ENCODE results near the gene HSPA4.

The HSPA4 gene

DNA sequence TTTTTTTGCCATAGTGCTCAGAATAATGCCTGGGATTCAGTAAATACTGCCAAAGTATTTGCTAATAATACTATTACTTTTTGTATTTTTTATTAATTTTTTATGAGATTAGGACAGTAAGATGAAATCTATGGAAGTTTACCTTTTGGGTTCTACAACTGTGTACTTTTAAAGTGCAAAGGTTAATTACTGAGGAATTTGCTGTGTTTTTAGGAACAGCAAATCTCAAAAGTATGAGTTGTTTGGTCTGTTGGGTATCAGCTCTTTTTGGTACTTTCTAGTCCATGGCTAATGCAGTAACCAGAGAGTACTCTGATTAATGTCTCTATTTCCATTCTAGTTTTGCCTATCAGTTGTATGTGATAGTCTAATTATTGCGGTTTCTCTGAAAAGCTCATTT, 5.1 kb downstream of the HSPA4 start:
- Histone ChIP-seq H3K36me3 (replicated peaks; ENCODE audit: low read depth, low read length) (no peaks in the 10 kb centered on the region), H3K4me2 (ENCODE audit: low read length) (no peak overlapping the region), H4K20me1 (ENCODE audit: insufficient read depth, low read length) (peaks cover 38% of the 10 kb centered on the region), H3K9ac (ENCODE audit: low read length) (no peak overlapping the region), H3K27me3 (ENCODE audit: low read depth, low read length) (no peaks in the 10 kb centered on the region), H3K27ac (ENCODE audit: low read length) (no peak overlapping the region), H3K4me1 (ENCODE audit: low read length) (peaks cover 9% of the 10 kb centered on the region; the same call in 1 of the 2 replicates), H3K4me3 (ENCODE audit: low read length) (no peak overlapping the region), H3K9me3 (ENCODE audit: insufficient read depth, low read length) (no peaks in the 10 kb centered on the region), H3K79me2 (ENCODE audit: low read length) (peaks cover 99% of the 10 kb centered on the region), H2AFZ (ENCODE audit: low read depth, low read length) (no peak overlapping the region)
- TF ChIP-seq, protein P1, sequence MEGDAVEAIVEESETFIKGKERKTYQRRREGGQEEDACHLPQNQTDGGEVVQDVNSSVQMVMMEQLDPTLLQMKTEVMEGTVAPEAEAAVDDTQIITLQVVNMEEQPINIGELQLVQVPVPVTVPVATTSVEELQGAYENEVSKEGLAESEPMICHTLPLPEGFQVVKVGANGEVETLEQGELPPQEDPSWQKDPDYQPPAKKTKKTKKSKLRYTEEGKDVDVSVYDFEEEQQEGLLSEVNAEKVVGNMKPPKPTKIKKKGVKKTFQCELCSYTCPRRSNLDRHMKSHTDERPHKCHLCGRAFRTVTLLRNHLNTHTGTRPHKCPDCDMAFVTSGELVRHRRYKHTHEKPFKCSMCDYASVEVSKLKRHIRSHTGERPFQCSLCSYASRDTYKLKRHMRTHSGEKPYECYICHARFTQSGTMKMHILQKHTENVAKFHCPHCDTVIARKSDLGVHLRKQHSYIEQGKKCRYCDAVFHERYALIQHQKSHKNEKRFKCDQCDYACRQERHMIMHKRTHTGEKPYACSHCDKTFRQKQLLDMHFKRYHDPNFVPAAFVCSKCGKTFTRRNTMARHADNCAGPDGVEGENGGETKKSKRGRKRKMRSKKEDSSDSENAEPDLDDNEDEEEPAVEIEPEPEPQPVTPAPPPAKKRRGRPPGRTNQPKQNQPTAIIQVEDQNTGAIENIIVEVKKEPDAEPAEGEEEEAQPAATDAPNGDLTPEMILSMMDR (IDR thresholded peaks at IDR 0.05; ENCODE audit: low read depth, low read length): no peak
- TF ChIP-seq EZH2phosphoT487 (IDR thresholded peaks at IDR 0.05; ENCODE audit: low read depth): no peak

- H3K4me2 ChIP-seq (ENCODE audit: low read length): no peak overlapping the region
Observed at GRCh38 chr5:133059621-133060020, 7.8 kb downstream of the HSPA4 start.

GRCh38 chr5:133062276-133062675, 10.5 kb downstream of the HSPA4 start:
- Histone ChIP-seq H3K4me3 (ENCODE audit: low read length) (no peak overlapping the region), H3K4me1 (ENCODE audit: low read length) (no peaks in the 10 kb centered on the region), H4K20me1 (ENCODE audit: insufficient read depth, low read length) (peaks cover 28% of the 10 kb centered on the region), H3K79me2 (ENCODE audit: low read length) (peaks cover 95% of the 10 kb centered on the region), H3K9ac (ENCODE audit: low read length) (no peak overlapping the region), H3K4me2 (ENCODE audit: low read length) (no peak overlapping the region), H3K9me3 (ENCODE audit: insufficient read depth, low read length) (no peaks in the 10 kb centered on the region), H3K27ac (ENCODE audit: low read length) (no peak overlapping the region), H3K36me3 (replicated peaks; ENCODE audit: low read depth, low read length) (peaks cover 4% of the 10 kb centered on the region), H3K27me3 (ENCODE audit: low read depth, low read length) (no peaks in the 10 kb centered on the region), H2AFZ (ENCODE audit: low read depth, low read length) (no peak overlapping the region)
- no peak for TF ChIP-seq EZH2phosphoT487 (IDR thresholded peaks at IDR 0.05; ENCODE audit: low read depth)
- TF ChIP-seq, protein P1 (IDR thresholded peaks at IDR 0.05; ENCODE audit: low read depth, low read length): no peak

More at GRCh38 chr5:133059621-133060020, 7.8 kb downstream of the HSPA4 start:
- Histone ChIP-seq H3K36me3 (replicated peaks; ENCODE audit: low read depth, low read length) (no peaks in the 10 kb centered on the region), H3K4me1 (ENCODE audit: low read length) (0 out of 2 replicates have a peak, but pooled peaks cover 2% of the 10 kb centered on the region), H3K4me3 (ENCODE audit: low read length) (no peak overlapping the region), H3K79me2 (ENCODE audit: low read length) (peaks cover 99% of the 10 kb centered on the region), H3K9me3 (ENCODE audit: insufficient read depth, low read length) (no peaks in the 10 kb centered on the region), H3K27me3 (ENCODE audit: low read depth, low read length) (no peaks in the 10 kb centered on the region), H3K9ac (ENCODE audit: low read length) (no peak overlapping the region), H2AFZ (ENCODE audit: low read depth, low read length) (no peak overlapping the region), H4K20me1 (ENCODE audit: insufficient read depth, low read length) (peaks cover 44% of the 10 kb centered on the region), H3K27ac (ENCODE audit: low read length) (no peak overlapping the region)
- TF ChIP-seq, protein P1 (IDR thresholded peaks at IDR 0.05; ENCODE audit: low read depth, low read length): no peak
- TF ChIP-seq EZH2phosphoT487 (IDR thresholded peaks at IDR 0.05; ENCODE audit: low read depth): no peak

DNA sequence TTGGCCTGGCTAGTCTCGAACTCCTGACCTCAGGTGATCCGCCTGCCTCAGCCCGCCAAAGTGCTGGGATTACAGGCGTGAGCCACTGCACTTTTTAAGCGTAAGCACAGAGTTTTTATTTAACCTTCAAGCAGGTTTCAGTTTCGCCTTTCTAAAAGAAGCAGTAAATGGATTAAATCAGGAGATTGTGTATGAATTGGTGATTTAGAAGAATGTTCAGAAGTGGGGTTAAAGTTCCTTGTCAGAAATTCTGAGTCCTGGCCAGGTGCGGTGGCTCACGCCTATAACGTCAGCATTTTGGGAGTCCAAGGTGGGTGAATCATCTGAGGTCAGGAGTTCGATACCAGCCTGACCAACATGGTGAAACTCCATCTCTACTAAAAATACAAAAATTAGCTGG, 12.2 kb downstream of the HSPA4 start:
- Histone ChIP-seq H4K20me1 (ENCODE audit: insufficient read depth, low read length) (peaks cover 17% of the 10 kb centered on the region), H3K27me3 (ENCODE audit: low read depth, low read length) (no peaks in the 10 kb centered on the region), H3K4me1 (ENCODE audit: low read length) (no peaks in the 10 kb centered on the region), H3K36me3 (replicated peaks; ENCODE audit: low read depth, low read length) (peaks cover 4% of the 10 kb centered on the region), H3K4me2 (ENCODE audit: low read length) (no peak overlapping the region), H3K4me3 (ENCODE audit: low read length) (no peak overlapping the region), H3K9ac (ENCODE audit: low read length) (no peak overlapping the region), H3K27ac (ENCODE audit: low read length) (no peak overlapping the region), H3K9me3 (ENCODE audit: insufficient read depth, low read length) (no peaks in the 10 kb centered on the region), H3K79me2 (ENCODE audit: low read length) (peaks cover 82% of the 10 kb centered on the region), H2AFZ (ENCODE audit: low read depth, low read length) (no peak overlapping the region)
- no peak for TF ChIP-seq EZH2phosphoT487 (IDR thresholded peaks at IDR 0.05; ENCODE audit: low read depth)
- TF ChIP-seq, protein P1 (IDR thresholded peaks at IDR 0.05; ENCODE audit: low read depth, low read length): no peak
